GM18861 (cell line): ENCODE data around the gene ZNF317.

Experiments used
- ATAC-seq: cut with Tn5 transposase; IDR thresholded peaks from one replicate; pipeline ENCODE4 v1.9.1; 2021; ENCODE audit not compliant: unreplicated experiment

The ZNF317 gene

DNA sequence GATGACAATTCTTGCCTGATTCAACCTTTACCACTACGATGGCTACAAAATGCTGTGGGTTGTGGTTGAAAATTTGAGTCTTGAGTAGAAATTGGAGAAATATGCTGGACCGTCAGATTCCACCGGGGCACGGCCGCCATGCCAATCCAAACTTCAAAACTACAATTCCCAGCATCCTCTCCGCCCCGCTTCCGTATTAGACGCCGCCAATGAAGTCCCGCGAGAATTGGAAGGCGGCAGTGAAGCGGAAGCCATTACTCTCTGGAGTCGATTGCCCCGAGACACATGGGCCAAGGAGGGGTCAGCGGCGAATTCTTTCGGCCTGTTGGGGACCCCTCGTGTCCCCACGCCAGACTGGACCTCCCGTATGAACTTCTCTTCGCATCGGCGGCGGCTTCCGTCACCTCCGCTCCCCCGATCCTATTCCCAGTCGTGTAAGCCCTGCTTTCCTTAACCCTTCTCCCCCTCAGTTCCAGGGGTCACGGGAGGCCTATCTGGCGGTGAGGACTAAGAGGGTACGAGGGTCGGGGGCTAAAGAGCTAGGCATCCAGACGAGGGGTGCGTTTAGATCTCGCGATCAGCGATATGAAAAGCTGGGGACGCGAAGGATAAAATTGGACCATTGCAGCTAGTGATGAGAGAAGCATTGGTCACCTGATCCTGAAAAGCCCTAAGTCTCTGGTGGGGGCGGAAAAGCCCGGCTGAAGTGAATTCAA is at the start of gene ZNF317:
ZNF317 (plus strand) TSS at position 239 of the 716 bp plus-strand sequence. CDS start 15,620 bp downstream, outside the sequence.
- ATAC-seq, result peak; percentile 88

- ATAC-seq, result no peak
Observed at GRCh38 chr19:9107375-9107774, 32.8 kb upstream of the ZNF317 start, which contains the start of gene OR7G2. Gene OR7G2, minus strand, starts transcription at chr19:9107475. Its CDS starts 4,232 bp downstream, at chr19:9103243.

DNA sequence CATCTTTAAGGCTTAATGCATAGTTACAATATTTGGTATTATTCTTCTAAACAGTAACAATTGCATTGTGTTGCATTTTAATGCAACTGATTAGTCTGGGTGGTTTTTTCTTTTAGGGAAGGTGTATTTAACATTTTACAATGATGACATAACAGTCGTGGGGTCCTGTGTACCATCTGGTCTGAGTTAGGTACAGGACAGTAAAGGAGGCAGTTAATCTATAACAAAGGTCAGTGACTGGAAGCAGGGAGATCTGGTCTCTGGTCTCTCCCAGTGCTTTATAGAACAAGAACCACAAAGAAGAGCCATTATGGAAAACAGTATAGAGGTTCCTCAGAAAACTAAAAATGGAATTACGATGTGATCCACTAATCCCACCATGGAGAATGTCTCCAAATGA is 30.2 kb upstream of the ZNF317 start:
- no peak for ATAC-seq

- ATAC-seq, result no peak
Observed at GRCh38 chr19:9115307-9115813, 24.8 kb upstream of the ZNF317 start, which contains the start of gene OR7G1. Gene OR7G1, minus strand, starts transcription at chr19:9115763. Its CDS starts 0 bp downstream, at chr19:9115763.

- ATAC-seq, result no peak
Observed at GRCh38 chr19:9116547-9116946, 23.6 kb upstream of the ZNF317 start.

GRCh38 chr19:9126900-9127405 is 13.2 kb upstream of the ZNF317 start, which contains the start of gene OR7G3:
Gene OR7G3, minus strand, starts transcription at chr19:9126950. Its CDS starts 0 bp downstream, at chr19:9126950.
- ATAC-seq, result no peak

DNA sequence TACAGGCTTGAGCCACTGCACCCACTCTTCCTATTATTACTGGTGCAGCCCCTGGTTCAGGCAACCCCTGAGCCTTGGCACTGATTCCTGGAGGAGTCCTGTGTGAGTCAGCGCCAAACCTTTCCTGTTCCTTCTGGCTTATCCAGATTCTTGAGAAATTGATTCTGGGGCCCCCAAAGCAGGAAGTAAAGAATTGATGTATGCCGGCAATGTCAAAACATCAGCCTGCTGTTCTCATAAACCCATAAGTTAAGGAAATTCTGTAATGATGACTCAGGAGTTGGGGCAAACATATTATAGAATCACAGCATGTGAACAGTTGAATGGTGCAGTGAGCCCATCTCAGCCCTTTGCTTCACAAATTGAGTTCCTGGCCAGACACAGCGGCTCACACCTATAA is 12.0 kb upstream of the ZNF317 start:
- no peak for ATAC-seq

DNA sequence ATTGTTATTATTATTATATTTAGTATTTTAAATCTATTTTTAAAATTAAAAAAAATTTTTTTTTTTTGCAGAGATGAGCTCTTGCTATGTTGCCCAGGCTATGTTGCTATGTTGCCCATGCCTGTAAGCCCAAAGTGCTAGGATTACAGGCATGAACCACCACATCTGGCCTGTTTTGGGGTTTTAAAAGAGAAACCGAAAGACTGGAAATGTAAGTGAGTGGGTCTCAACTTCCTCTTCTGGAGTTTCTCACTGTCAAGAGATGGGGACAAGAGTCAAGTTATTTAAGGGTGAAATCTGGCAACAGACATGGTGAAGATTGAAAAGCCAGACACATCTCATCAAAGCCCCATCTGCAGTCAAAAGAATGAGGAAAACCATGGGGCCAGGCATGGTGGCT is 9.2 kb upstream of the ZNF317 start:
- no peak for ATAC-seq

- no peak for ATAC-seq
Observed at GRCh38 chr19:9132422-9132821, 7.8 kb upstream of the ZNF317 start.

DNA sequence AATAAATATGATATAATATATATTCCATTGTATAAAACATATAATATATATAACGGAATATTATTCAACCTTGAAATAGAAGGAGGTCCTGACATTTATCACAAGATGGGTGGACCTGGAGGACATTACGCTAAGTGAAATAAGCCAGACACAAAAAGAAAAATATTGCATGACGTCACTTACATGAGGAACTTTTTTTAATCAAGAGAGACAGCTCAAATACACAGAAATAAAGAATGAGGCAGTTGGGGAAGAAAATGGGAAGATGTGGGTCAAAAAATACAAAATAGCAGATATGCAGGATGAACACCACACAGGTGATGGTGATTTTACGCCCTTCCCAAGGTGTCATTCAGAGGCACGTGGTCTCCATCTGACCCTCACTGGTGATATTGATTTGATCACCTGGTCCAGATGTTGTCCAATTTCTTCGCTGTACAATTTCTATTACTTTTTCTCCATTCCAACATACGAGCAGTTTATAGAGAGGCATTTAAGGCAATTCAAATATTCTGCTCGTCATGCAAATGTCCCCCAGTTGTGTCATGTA is 513 bp upstream of the ZNF317 start:
- ATAC-seq, result no peak

- ATAC-seq, result no peak
Observed at GRCh38 chr19:9144920-9145319, 4.7 kb downstream of the ZNF317 start.

DNA sequence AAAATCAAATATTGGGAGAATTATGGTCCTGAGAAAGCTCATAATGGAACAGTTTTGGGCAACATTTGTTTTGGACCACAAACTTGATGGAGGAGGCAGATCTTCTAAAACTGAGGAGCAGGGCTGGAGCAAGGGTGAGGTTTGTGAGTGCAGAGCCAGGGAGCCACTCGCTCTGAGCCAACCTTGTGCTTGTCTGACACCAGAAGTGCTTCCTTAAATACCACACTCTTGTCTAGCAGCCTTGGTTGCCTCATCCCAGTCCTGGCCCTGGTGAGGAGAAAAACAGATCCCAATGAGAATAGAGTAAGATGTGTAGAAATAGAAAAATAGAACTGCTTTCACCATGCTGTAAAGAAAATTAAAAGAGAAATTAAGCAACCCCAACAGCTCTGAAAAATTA is 6.7 kb downstream of the ZNF317 start:
- ATAC-seq, result no peak

DNA sequence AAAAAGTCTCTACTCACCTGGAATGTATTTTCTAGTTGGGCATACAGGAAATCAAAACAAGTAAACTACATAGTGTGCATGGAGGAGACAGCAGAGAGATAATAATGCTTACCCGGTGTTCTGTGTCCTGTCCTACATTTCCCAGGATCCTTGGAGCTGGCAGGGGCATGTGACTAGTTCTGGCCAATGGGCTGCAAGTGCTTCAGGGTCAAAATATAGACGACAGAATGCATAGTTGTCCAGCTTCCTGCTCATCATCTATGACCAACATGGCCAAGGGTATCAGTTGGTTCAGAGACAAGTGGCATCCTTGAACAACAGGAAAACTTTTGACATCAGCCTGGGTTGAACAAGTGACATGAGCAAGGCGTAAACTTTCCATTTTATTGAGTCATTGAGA is 8.5 kb downstream of the ZNF317 start:
- no peak for ATAC-seq

DNA sequence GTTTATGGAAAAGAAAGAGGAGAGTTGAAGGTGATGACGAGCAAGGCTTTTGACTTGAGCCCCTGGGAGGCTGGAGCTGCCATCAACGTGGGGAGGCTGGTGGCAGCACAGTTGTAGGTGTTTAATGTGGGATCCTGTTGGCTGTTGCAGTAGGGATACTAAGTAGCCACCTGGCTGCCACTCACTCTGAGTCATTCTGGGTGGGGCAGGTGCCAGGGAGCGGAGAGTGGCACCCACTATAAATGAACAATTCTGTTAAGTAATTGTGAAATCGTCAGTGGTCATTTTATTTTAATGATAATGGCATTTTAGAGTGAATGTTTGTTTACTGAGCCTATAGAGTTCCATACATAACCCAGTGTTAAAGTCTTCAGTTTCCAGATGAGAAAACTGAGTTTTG is 9.8 kb downstream of the ZNF317 start:
- ATAC-seq, result no peak

- no peak for ATAC-seq
Observed at GRCh38 chr19:9150650-9151049, 10.5 kb downstream of the ZNF317 start.

GRCh38 chr19:9151367-9151766 is 11.2 kb downstream of the ZNF317 start:
- ATAC-seq, result no peak

DNA sequence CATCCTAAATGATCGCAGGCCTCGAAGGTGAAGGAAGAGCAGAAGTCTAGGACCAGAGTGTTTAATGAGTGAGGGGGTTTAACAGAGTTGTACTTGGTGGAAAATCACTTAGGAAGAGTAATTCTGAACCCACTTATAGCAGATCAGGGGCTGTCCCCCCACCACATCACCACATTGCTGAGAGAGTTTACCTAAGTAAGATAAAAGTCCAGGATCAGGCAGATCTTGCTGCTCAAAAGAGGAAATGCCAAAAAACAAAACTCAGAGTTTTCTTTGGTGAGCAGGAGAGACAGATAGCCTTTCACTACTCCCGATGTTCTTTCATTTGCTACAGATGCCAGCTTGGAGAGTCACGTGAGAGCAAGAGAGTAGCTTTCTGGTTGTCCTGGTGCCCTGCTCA is 15.4 kb downstream of the ZNF317 start:
- ATAC-seq, result no peak

GRCh38 chr19:9156304-9156703 is 16.1 kb downstream of the ZNF317 start:
- ATAC-seq, result no peak

- ATAC-seq, result no peak
Observed at GRCh38 chr19:9159891-9160290, 19.7 kb downstream of the ZNF317 start.

GRCh38 chr19:9161427-9161826 is 21.2 kb downstream of the ZNF317 start:
- no peak for ATAC-seq

GRCh38 chr19:9165261-9165660 is 25.1 kb downstream of the ZNF317 start:
- ATAC-seq, result no peak

DNA sequence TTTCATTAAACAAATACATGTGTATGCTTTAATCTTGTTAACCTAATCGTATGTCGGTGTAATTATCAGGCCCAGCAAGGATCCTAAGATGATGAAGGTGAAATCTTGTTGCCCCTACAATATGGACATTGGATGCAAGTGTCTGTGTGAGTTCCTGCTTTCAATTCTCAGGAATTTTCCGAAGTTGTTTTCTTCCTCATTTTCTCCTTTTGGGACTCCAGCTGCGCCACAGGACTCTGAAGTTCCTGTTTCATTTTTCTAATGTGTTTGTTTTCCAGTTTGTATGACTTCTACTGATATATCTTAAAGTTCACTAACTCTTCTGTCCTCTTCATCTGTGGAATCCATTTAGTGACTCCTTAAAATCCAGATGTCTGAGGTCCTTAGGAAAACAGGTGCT is 26.6 kb downstream of the ZNF317 start:
- ATAC-seq, result no peak
